HG02642 (cell line): ENCODE measurements around the gene ENSA.
"Not testable (repeated sequence)": the region's sequence is repeated elsewhere in the genome, so short reads cannot be mapped to it uniquely, and the experiment has no call there.

Experiments
- ATAC-seq: cut with Tn5 transposase; IDR thresholded peaks from one replicate; pipeline ENCODE4 v1.9.1; 2021; ENCODE audit warnings: mild to moderate bottlenecking; ENCODE audit not compliant: unreplicated experiment, poor library complexity

ENSA gene

DNA sequence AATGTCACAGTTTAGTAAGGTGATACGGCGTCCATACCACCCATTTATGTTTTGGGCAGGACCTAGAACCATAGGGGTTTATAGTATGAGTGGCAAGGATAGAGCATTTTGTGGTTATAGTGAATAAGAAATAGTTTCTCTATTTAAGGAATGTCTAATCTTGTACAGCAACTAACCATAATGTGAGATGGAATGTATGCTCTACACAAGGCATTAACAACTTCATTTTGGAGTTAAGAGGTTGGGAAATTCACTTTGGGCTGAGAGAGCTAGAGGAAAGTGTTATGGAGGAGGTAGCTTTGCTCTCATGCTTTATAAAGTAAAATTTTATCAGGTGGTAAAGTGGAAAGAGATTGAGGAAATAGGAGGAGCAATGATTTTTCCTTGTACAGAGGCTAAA is 47.0 kb downstream of the ENSA start:
- ATAC-seq, result no peak

DNA sequence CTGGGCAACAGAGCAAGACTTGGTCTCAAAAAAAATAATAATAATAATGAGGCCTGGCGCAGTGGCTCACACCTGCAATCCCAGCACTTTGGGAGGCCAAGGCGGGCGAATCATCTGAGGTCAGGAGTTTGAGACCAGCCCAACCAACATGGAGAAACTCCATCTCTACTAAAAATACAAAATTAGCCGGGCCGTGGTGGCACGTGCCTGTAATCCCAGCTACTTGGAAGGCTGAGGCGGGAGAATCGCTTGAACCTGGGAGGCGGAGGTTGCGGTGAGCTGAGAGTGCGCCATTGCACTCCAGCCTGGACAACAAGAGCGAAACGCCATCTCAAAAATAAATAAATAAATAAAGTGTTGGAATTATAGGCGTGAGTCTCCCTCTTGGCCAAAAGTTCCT is 47.5 kb downstream of the ENSA start:
- not testable (repeated sequence) for ATAC-seq

DNA sequence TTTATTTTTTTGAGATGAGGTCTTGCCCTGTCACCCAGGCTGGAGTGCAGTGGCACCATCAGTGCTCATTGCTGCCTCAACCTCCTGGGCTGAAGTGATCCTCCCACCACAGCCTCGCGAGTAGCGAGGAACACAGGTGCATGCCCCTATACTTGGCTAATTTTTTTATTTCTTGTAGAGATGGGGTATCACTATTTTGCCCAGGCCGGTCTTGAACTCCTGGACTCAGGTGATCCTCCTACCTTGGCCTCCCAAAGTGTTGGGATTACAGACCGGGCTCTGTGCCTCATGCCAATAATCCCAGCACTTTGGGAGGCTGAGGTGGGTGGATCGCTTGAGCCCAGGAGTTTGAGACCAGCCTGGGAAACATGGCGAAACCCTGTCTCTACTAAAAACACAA is 48.0 kb downstream of the ENSA start:
- ATAC-seq, result not testable (repeated sequence)

DNA sequence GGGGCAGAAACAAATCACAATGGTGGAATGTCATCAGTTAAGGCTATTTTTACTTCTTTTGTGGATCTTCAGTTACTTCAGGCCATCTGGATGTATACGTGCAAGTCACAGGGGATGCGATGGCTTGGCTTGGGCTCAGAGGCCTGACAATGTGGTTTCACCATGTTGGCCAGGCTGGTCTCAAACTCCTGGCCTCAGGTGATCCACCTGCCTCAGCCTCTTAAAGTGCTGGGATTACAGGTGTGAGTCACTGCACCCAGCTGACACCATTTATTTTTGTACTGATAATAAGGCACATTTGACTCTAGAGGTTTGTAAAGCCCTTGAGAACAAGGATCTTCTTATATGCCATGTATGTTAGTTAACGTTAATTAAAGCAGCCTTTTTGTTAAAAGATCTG is 48.4 kb downstream of the ENSA start:
- not testable (repeated sequence) for ATAC-seq

DNA sequence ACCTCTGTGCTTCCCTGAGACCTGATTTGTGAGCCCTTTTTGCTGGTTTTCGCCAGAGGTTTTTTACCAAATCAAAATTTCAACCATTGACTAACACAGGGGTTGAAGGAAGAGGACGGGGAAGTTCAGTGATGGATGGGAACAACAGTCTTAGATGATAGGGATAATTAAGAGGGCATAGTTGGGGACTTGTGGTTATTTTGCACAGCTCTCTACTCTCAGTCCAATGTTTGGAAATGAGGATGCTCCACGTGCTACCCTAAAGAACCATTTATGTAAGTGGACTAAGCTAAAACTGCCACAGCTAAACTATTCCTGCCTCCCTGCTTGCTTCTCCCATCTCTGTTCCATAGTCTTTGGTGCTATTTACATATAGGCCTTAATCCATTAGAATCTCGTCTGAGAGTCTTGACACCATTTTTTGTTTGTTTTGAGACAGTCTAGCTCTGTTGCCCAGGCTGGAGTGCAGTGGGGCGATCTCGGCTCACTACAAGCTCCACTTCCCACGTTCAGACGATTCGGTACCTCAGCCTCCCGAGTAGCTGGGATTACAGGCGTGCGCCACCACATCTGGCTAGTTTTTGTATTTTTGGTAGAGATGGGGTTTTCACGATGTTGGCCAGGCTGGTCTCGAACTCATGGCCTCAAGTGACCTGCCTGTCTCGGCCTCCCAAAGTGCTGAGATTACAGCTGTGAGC is 49.3 kb downstream of the ENSA start:
- ATAC-seq, result no peak

DNA sequence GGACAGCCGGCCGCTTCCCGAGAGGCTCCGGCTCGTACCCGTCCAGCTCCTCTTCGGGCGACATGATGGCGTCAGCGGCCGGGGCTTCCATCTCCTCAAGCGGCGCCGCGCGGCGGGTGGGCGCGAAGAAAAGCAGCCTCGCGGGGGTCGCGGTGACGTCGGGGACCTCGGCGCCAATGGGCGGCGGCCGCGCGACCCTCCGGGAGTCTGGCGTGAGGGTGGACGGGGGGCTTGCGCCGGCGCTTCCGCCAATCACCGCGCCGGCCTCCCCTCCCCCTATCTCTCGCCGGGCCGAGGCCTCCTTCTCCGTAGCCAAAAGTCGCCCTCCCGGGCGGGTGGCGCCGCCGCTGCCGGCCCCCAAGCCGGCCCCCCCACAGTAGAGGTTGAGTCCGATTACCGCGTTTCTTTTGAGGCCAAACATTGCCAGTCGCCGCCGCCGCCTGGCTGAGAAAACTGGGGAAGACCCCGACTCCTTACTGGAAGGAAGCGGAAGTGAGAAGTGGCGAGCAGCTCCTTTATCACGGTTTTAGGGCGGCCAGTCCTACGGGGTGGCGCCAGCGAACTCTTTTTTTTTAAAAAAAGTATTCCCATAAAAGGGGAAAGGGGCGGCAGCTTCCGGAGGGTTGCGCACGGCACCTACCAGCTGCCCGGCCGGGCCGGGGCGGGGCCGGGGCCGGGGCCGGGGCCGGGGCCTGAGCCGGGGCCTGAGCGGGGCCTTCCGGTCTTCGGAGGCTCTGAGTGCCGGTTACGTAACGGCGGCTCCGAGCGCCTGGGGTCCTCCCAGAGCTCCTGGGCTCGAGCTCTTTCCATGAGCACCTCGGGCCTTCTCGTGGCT is 50.1 kb downstream of the ENSA start, which contains the start of gene MCL1:
MCL1 (minus strand) TSS at position 501 of the 835 bp plus-strand sequence; CDS start at position 421, 80 bp downstream.
- ATAC-seq, result peak; percentile 90

DNA sequence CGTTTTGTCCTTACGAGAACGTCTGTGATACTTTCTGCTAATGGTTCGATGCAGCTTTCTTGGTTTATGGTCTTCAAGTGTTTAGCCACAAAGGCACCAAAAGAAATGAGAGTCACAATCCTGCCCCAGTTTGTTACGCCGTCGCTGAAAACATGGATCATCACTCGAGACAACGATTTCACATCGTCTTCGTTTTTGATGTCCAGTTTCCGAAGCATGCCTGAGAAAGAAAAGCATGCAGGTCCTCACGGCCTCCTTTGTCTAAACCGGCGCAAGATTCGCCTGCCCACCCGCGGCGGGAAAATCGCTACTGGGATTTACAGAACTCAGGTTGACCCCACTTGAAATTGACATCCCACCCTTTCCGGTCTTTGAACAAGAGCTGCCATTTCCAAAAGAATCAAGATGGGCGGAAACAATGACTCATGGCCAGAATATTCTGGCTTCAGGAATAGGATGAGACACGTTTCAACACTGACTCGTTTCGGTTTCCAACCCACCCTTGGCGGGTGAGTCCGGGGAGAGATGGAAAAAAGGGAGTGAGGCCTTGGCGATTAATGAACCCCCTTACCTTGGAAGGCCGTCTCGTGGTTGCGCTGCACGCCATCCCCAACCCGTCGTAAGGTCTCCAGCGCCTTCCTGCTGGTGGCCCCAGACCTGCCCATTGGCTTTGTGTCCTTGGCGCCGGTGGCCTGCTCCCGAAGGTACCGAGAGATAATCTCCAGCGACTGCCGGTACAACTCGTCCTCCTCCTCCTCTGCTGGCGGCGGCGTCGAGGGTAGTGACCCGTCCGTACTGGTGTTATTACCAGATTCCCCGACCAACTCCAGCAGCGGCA is 50.9 kb downstream of the ENSA start:
- ATAC-seq, result no peak

DNA sequence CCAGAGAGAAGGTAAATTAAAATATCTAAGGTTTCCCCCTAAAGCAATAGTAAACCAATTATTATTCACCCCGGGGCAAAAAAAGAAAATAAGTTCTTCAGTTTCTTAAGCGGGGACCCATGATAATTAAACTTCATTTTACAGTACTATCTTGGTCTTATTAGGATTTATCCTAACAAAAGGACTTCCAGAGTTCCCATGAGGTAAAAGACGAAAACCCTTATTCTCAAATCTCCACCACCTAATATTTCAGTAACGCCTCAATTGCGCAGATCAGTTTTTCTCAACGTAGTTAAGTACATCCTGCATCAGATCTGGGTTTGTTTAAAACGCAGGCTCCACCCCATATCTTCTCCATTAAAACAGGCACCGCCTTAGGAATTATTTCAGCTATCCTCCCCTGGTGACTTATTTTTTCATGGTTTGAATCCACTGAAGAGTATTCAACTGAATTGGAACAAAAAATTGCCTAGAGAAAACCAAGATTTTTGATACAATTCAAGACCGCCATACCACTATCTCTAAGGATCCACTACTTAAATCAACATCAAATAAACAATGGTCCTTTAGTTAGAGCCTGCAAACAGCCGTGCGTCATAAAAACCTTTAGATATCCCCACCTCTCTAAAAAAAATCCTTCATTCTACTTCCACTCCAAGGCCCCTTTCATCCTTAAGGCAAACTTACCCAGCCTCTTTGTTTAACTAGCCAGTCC is 51.7 kb downstream of the ENSA start:
- ATAC-seq, result no peak

DNA sequence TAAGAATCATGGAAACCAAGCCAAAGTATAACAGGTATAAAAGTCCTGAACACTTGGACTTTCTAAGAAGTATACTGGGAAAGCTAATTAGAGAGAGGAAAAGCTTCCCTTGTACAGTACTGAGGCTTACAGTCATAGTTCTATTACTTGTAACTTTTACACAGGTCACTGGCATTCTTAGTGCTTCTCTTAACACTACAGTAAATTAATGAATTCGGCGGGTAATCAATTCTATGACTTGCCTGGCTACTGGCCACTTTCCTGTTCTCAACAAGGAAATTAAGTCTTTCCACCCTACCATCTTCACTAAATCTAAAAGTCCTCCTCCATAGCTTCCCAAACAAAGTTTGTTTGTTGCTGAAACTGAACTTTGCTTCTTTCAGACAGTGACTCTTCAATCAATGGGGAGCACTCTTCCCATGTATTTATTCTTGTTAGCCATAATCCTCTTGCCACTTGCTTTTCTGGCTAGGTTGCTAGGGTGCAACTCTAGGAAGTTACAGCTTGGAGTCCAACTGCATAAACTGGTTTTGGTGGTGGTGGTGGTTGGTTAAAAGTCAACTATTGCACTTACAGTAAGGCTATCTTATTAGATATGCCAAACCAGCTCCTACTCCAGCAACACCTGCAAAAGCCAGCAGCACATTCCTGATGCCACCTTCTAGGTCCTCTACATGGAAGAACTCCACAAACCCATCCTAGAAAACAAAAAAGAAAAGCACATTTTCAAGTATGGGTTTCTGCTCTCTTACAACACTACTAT is 52.4 kb downstream of the ENSA start:
- ATAC-seq, result no peak

DNA sequence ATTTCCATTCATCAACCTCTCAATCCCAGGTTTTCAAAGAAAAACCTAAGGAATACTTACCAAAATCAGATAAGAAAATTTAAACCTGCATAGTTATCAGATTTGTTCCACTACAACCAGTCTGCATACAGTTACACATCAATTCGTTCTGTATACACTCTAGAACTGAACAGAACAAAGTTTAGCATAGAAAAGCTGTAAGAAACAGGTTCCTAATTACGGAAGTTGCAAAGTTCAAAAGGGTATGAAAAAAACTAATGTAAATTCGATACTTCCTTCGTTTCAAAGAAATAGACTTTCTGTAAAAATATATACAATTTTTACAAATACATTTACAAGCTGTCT is 53.1 kb downstream of the ENSA start:
- no peak for ATAC-seq

DNA sequence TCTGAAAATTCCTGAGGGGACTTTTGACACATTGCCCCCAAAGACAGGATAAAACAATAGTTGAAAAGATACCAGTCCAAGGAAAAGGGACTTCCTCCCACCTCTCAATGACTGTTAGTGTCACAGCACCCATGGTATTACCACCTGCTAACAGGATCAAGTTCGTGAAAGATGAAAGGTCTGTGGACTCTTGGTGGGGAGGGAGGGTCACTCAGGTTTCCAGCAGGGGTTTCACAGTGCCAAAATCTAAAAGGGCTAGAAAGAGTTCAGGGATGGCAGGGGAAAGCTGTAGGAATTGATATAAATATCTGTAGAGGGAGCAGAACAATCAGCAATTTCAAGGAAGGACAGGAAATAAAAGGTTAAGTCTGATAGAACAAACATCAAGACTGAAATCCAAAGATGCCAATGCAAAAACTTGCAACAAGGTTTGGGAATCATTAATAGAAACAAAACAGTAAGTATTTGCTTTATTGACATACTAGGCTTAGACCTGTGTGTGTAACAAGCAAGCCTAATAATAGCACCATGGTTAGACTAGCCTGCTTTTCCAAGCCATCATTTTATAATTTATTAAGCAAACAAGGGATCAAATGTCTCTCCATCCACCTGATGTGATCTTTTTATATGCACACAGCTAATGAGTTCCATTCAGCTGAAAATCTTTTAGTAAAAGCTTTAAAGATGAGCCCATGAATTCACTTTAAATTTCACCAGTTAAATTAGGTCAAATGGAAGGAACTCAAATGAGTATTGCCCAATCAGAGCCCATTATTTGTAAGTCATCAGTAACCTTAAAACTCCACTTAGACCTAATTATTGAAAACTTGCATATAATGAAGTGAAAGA is 53.7 kb downstream of the ENSA start:
- ATAC-seq, result no peak

DNA sequence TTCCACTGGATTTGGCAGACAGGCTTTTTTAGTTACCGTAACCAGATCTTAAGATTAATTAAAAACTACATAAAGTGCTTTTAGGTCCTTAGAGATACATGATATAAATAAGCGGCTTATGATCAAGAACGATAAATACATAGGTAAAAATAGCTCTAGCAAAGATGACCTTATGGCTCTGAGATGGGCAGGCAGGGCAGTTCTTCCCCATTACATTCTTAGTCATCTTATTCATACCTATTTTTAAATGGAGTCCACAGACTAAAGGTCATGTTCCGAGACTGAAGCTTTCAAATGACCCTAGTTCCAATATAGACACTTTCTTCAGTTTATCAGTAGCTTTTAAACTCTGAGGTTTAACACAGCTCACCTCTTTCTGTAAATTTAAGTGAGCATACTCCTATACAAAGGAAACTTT is 54.3 kb downstream of the ENSA start:
- ATAC-seq, result no peak

DNA sequence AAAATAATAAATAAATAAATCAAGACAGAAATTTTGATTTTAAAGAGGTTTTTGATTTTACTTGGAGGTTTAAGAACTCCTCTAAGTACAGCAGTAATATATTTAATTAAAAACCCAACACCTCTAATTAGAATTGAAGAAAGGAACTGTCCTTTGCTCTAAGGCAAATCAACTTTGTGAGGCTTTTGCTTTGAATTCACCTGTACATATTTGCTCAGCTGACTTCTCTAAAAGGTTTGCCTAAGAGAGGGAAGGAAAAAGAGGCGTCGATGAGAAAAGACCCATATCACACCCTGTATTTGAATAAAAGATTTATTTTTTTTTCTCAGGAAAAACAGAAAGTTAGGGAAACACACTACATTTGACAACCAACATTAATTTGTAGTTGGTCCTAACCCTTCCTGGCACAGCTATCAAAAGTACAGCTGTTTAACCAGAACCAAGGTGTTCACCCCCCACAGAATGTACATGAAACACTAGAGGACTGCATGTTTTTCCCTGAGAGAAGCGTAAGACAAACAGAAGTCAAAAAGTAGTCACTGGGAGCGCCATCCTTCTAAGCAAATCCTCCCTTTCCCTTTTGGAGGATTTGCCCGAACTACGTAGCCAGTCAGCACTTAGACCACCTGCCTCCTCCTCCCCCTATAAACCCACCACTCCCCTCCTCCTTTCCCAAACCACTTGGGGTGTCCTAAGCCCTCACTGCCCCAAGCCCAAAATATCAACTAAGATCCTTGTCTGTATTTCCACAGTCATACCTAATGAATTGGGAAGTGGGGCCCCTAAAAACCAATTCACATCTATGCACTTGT is 54.9 kb downstream of the ENSA start:
- ATAC-seq, result no peak

DNA sequence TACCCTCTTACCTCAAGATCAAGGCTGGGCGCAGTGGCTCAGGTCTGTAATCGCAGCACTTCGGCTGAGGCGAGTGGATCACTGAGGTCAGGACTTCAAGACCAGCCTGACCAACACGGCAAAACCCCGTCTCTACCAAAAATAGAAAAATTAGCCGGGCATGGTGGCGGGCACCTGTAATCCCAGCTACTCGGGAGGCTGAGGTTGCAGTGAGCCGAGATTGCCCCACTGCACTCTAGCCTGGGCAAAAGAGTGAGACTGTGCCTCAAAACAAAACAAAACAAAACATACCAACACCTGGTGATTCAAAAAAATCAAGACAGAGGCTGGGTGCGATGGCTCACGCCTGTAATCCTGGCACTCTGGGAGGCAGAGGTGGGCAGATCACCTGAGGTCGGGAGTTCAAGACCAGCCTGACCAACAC is 55.8 kb downstream of the ENSA start:
- ATAC-seq, result not testable (repeated sequence)

DNA sequence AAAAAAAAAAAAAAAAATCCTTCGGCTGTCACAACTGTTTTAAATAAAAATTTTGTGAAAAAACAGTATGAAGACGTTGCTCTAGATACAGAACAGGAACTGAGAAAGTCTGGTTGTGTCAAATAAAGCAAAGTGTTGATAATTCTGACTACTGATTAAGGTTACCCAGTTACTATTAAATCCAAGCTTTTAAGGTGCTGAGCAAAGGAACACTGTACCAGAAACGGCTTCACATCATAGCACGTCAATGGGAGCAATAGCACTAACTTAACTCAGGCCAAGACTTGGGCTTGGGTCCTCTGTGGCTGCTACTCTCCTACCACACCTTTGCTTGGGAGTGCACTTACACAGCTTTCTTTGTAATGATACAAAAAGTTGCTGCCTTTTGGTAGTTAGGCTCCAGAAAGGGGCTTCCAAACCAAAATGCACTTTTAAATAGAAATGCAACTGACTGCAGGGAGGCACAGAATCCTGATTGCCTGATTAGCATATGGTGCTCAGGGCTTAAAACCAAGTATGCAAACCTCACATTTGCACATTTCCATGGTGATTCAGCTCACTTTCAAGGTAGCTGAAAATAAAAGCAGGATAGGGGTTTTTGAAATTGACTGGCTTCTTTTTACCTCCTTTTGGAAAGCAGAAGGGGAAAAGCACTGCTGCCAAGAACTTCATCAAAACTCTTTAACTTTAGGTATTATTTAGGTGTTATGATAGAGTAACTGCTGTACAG is 56.3 kb downstream of the ENSA start:
- no peak for ATAC-seq
